HUES48 (cell line): ENCODE measurements around the gene TNFAIP1.
A peak's percentile ranks its signal among the peaks of the same experiment; 100 is the strongest.
"Not testable (repeated sequence)": the region's sequence is repeated elsewhere in the genome, so short reads cannot be mapped to it uniquely, and the experiment has no call there.

Source experiments
- H3K27ac ChIP-seq: one replicate; pipeline ENCODE4 v1.7.0; 2013; ENCODE audit warnings: low read depth, low read length, inconsistent platforms
- H3K27me3 ChIP-seq: 2 replicates; pipeline ENCODE4 v1.6.1; 2013; ENCODE audit warnings: mild to moderate bottlenecking, low read length; ENCODE audit not compliant: control insufficient read depth, insufficient read depth
- H3K36me3 ChIP-seq: 2 replicates; pipeline ENCODE4 v1.6.1; 2013; ENCODE audit warnings: low read length; ENCODE audit not compliant: control insufficient read depth, insufficient read depth
- H3K4me1 ChIP-seq: 2 replicates; pipeline ENCODE4 v1.6.1; 2013; ENCODE audit warnings: mild to moderate bottlenecking, low read length; ENCODE audit not compliant: control insufficient read depth, insufficient read depth
- H3K4me3 ChIP-seq: 2 replicates; pipeline ENCODE4 v1.5.1; 2013; ENCODE audit warnings: mild to moderate bottlenecking, low read depth, low read length
- H3K9ac ChIP-seq: 2 replicates; pipeline ENCODE4 v1.6.1; 2013; ENCODE audit warnings: mild to moderate bottlenecking, low read depth, low read length, moderate library complexity
- H3K9me3 ChIP-seq: 2 replicates; pipeline ENCODE4 v1.6.1; 2013; ENCODE audit warnings: low read length; ENCODE audit not compliant: control insufficient read depth, insufficient read depth

TNFAIP1 gene

GRCh38 chr17:28338056-28338768 lies 2.7 kb downstream of the TNFAIP1 start:
- no peak overlapping the region for H3K27ac ChIP-seq
- no peak overlapping the region for H3K9ac ChIP-seq
- no peaks in the 10 kb centered on the region for H3K9me3 ChIP-seq
- no peaks in the 10 kb centered on the region for H3K27me3 ChIP-seq
- no peak overlapping the region for H3K4me3 ChIP-seq
- H3K36me3 ChIP-seq: peaks cover 38% of the 10 kb centered on the region
- peaks cover 7% of the 10 kb centered on the region for H3K4me1 ChIP-seq

GRCh38 chr17:28338769-28339212 lies 3.2 kb downstream of the TNFAIP1 start:
- H3K9ac ChIP-seq, H3K27ac ChIP-seq, H3K9me3 ChIP-seq, H3K4me3 ChIP-seq, H3K27me3 ChIP-seq, H3K4me1 ChIP-seq: not testable (repeated sequence)
- peaks cover 42% of the 10 kb centered on the region for H3K36me3 ChIP-seq

GRCh38 chr17:28339431-28339830 lies 3.9 kb downstream of the TNFAIP1 start:
- H3K36me3 ChIP-seq: peaks cover 48% of the 10 kb centered on the region
- peaks cover 7% of the 10 kb centered on the region for H3K4me1 ChIP-seq
- no peaks in the 10 kb centered on the region for H3K27me3 ChIP-seq
- no peak overlapping the region for H3K4me3 ChIP-seq
- H3K9ac ChIP-seq: no peak overlapping the region
- no peak overlapping the region for H3K27ac ChIP-seq
- H3K9me3 ChIP-seq: no peaks in the 10 kb centered on the region

- H3K36me3 ChIP-seq: peaks cover 57% of the 10 kb centered on the region
- H3K27me3 ChIP-seq: no peaks in the 10 kb centered on the region
- no peak overlapping the region for H3K27ac ChIP-seq
- H3K9ac ChIP-seq: no peak overlapping the region
- peaks cover 7% of the 10 kb centered on the region for H3K4me1 ChIP-seq
- H3K9me3 ChIP-seq: no peaks in the 10 kb centered on the region
- no peak overlapping the region for H3K4me3 ChIP-seq
Observed at GRCh38 chr17:28340374-28340773, 4.8 kb downstream of the TNFAIP1 start.

GRCh38 chr17:28341516-28341915 lies 6.0 kb downstream of the TNFAIP1 start:
- no peak overlapping the region for H3K4me3 ChIP-seq
- peaks cover 14% of the 10 kb centered on the region for H3K4me1 ChIP-seq
- no peak overlapping the region for H3K27ac ChIP-seq
- no peak overlapping the region for H3K9ac ChIP-seq
- H3K27me3 ChIP-seq: no peaks in the 10 kb centered on the region
- H3K36me3 ChIP-seq: peaks cover 69% of the 10 kb centered on the region
- no peaks in the 10 kb centered on the region for H3K9me3 ChIP-seq

- Histone ChIP-seq H3K27ac (no peak overlapping the region), H3K4me1 (peaks cover 15% of the 10 kb centered on the region), H3K9ac (no peak overlapping the region), H3K36me3 (peaks cover 77% of the 10 kb centered on the region), H3K4me3 (no peak overlapping the region), H3K27me3 (no peaks in the 10 kb centered on the region), H3K9me3 (no peaks in the 10 kb centered on the region)
Observed at GRCh38 chr17:28342313-28342712, 6.8 kb downstream of the TNFAIP1 start.

GRCh38 chr17:28343491-28343932 lies 8.0 kb downstream of the TNFAIP1 start:
- Histone ChIP-seq H3K4me1 (peaks cover 16% of the 10 kb centered on the region), H3K9me3 (no peaks in the 10 kb centered on the region), H3K36me3 (peaks cover 87% of the 10 kb centered on the region), H3K27me3 (no peaks in the 10 kb centered on the region), H3K4me3 (no peak overlapping the region), H3K27ac (no peak overlapping the region), H3K9ac (no peak overlapping the region)

- no peak overlapping the region for H3K27ac ChIP-seq
- no peaks in the 10 kb centered on the region for H3K9me3 ChIP-seq
- peaks cover 90% of the 10 kb centered on the region for H3K36me3 ChIP-seq
- no peak overlapping the region for H3K4me3 ChIP-seq
- peaks cover 16% of the 10 kb centered on the region for H3K4me1 ChIP-seq
- H3K9ac ChIP-seq: no peak overlapping the region
- H3K27me3 ChIP-seq: no peaks in the 10 kb centered on the region
Observed at GRCh38 chr17:28344011-28344410, 8.4 kb downstream of the TNFAIP1 start.

GRCh38 chr17:28344435-28344901 lies 8.9 kb downstream of the TNFAIP1 start:
- Histone ChIP-seq H3K4me1 (peaks cover 16% of the 10 kb centered on the region), H3K9ac (no peak overlapping the region), H3K36me3 (peaks cover 93% of the 10 kb centered on the region), H3K27me3 (no peaks in the 10 kb centered on the region), H3K27ac (no peak overlapping the region), H3K4me3 (no peak overlapping the region), H3K9me3 (no peaks in the 10 kb centered on the region)

GRCh38 chr17:28345419-28346198 lies 10.0 kb downstream of the TNFAIP1 start:
- Histone ChIP-seq H3K4me1 (peaks cover 16% of the 10 kb centered on the region), H3K4me3 (no peak overlapping the region), H3K27me3 (no peaks in the 10 kb centered on the region), H3K9ac (no peak overlapping the region), H3K27ac (peak overlapping the region; percentile 86), H3K9me3 (no peaks in the 10 kb centered on the region), H3K36me3 (peaks cover 95% of the 10 kb centered on the region)

GRCh38 chr17:28346199-28346580 lies 10.6 kb downstream of the TNFAIP1 start:
- H3K4me3 ChIP-seq: no peak overlapping the region
- H3K9ac ChIP-seq: no peak overlapping the region
- peaks cover 96% of the 10 kb centered on the region for H3K36me3 ChIP-seq
- H3K27me3 ChIP-seq: no peaks in the 10 kb centered on the region
- peaks cover 16% of the 10 kb centered on the region for H3K4me1 ChIP-seq
- H3K9me3 ChIP-seq: no peaks in the 10 kb centered on the region
- peak overlapping the region; percentile 86 for H3K27ac ChIP-seq
